Measurements from ENCODE around the gene SRGN.
A peak's percentile ranks its signal among the peaks of the same experiment; 100 is the strongest.

The SRGN gene

GRCh38 chr10:69061305-69062161 lies 26.4 kb upstream of the SRGN start:
- DNase-seq (ENCODE audit: low spot score): peak; percentile 73

- no peak for DNase-seq (ENCODE audit: low spot score)
Measured at GRCh38 chr10:69062901-69063300, 25.0 kb upstream of the SRGN start.

- no peak for DNase-seq (ENCODE audit: low spot score)
Measured at GRCh38 chr10:69064762-69065328, 23.1 kb upstream of the SRGN start.

GRCh38 chr10:69065406-69066361 lies 22.2 kb upstream of the SRGN start:
- no peak for DNase-seq (ENCODE audit: low spot score)

GRCh38 chr10:69067189-69067588 lies 20.7 kb upstream of the SRGN start:
- no peak for DNase-seq (ENCODE audit: low spot score)

GRCh38 chr10:69068549-69068948 lies 19.4 kb upstream of the SRGN start:
- no peak for DNase-seq (ENCODE audit: low spot score)

GRCh38 chr10:69069090-69070042 lies 18.5 kb upstream of the SRGN start:
- peak; percentile 38 for DNase-seq (ENCODE audit: low spot score)

- no peak for DNase-seq (ENCODE audit: low spot score)
Measured at GRCh38 chr10:69070951-69071350, 17.0 kb upstream of the SRGN start.

- no peak for DNase-seq (ENCODE audit: low spot score)
Measured at GRCh38 chr10:69071610-69072009, 16.3 kb upstream of the SRGN start.

GRCh38 chr10:69073026-69073425 lies 14.9 kb upstream of the SRGN start:
- DNase-seq (ENCODE audit: low spot score): no peak

- DNase-seq (ENCODE audit: low spot score): no peak
Measured at GRCh38 chr10:69073736-69074364, 14.1 kb upstream of the SRGN start.

- no peak for DNase-seq (ENCODE audit: low spot score)
Measured at GRCh38 chr10:69074532-69074931, 13.4 kb upstream of the SRGN start.

GRCh38 chr10:69075431-69075830 lies 12.5 kb upstream of the SRGN start:
- no peak for DNase-seq (ENCODE audit: low spot score)

- DNase-seq (ENCODE audit: low spot score): no peak
Measured at GRCh38 chr10:69078311-69078710, 9.6 kb upstream of the SRGN start.

GRCh38 chr10:69080226-69080625 lies 7.7 kb upstream of the SRGN start:
- DNase-seq (ENCODE audit: low spot score): no peak

GRCh38 chr10:69086001-69086509 lies 1.8 kb upstream of the SRGN start:
- peak; percentile 22 for DNase-seq (ENCODE audit: low spot score)

- DNase-seq (ENCODE audit: low spot score): no peak
Measured at GRCh38 chr10:69088471-69088769, 517 bp downstream of the SRGN start.

- DNase-seq (ENCODE audit: low spot score): peak; percentile 32
Measured at GRCh38 chr10:69088801-69089501, 1.0 kb downstream of the SRGN start.

- DNase-seq (ENCODE audit: low spot score): peak; percentile 49
Measured at GRCh38 chr10:69089638-69090599, 2.0 kb downstream of the SRGN start.
